ENCODE data around the gene ACTR5.

DNA sequence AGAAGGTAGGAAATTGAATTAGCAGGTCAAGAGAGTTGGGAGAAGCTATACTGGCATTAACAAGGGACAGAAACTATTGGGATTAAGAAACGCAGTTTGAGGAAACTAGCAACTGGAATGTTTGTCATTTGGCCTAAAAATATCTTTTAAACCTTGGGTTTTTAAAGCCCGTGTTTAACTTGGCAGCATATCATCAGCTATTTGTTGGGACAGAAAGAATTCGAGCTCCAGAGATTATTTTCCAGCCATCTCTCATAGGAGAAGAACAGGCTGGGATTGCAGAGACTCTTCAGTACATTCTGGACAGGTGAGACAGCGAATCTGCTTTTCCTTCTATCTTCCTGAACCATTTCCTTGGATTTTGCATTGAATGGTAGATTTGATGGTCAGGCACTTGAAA, 17.8 kb downstream of the ACTR5 start:
- no peak for TF ChIP-seq EZH2 (IDR thresholded peaks at IDR 0.05)
- no peak for TF ChIP-seq POLR2AphosphoS5 (IDR thresholded peaks at IDR 0.05; ENCODE audit: borderline replicate concordance, low read depth, low read length)
- no peak for TF ChIP-seq FOXP2 (optimal IDR thresholded peaks at IDR 0.05; ENCODE audit: control extremely low read depth, extremely low read length, insufficient read depth)
